Osteocyte (in vitro differentiated cells): ENCODE results near the gene BCL2. TPM values are rescaled to one million over a fixed set of nuclear protein-coding genes. Genes with fewer than 3 reads are reported as not detected.

Source experiments
- DNase-seq: peaks from one replicate; pipeline ENCODE4 v3.0.0; 2021; ENCODE audit warnings: mixed read lengths; ENCODE audit not compliant: unreplicated experiment; ENCODE audit errors: extremely low spot score
- H3K27ac Mint-ChIP-seq: one replicate; pipeline ENCODE4 v1.8.0; 2021; ENCODE audit warnings: mild to moderate bottlenecking, mixed read lengths; ENCODE audit not compliant: unreplicated experiment
- H3K27me3 Mint-ChIP-seq: one replicate; pipeline ENCODE4 v1.8.0; 2021; ENCODE audit warnings: mixed read lengths; ENCODE audit not compliant: unreplicated experiment
- H3K36me3 Mint-ChIP-seq: one replicate; pipeline ENCODE4 v1.8.0; 2021; ENCODE audit warnings: mixed read lengths; ENCODE audit not compliant: unreplicated experiment
- H3K4me1 Mint-ChIP-seq: one replicate; pipeline ENCODE4 v1.8.0; 2021; ENCODE audit warnings: mixed read lengths; ENCODE audit not compliant: unreplicated experiment
- H3K4me3 Mint-ChIP-seq: one replicate; pipeline ENCODE4 v1.8.0; 2021; ENCODE audit warnings: mild to moderate bottlenecking, moderate library complexity, mixed read lengths; ENCODE audit not compliant: unreplicated experiment
- H3K9me3 Mint-ChIP-seq: one replicate; pipeline ENCODE4 v1.8.0; 2021; ENCODE audit warnings: mixed read lengths; ENCODE audit not compliant: unreplicated experiment
- total RNA-seq: library from RNA; stranded (reverse); gene quantifications from 2 replicates; pipeline ENCODE4 v1.2.1, GENCODE V29; 2021
- TF ChIP-seq, protein P1 (sequence below): fragments of 200-600 bp; sonication (generic); IDR thresholded peaks from 2 replicates; pipeline ENCODE4 v1.5.0; 2021; ENCODE audit warnings: antibody characterized with exemption, mild to moderate bottlenecking, moderate library complexity

Gene BCL2
- total RNA-seq, 1 donor from 2014 or later = 3.2 TPM

DNA sequence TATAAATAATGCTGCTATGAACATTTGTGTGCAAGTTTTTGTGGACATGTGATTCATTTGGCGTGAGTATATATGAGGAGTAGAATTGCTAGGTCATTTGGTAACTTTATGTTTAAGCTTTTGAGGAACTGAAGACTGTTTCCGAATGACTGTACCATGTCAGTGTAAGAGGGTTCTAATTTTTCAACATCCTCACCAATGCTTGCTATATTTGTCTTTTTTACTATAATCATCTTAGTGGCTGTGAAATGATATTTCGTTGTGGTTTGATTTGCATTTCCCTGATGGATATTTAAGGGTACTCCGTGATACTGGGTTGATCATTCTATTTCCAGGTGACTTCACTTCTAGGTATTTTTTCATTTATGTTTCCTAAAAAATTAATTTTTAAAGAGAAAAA is 241.1 kb downstream of the BCL2 start:
- TF ChIP-seq, protein P1, sequence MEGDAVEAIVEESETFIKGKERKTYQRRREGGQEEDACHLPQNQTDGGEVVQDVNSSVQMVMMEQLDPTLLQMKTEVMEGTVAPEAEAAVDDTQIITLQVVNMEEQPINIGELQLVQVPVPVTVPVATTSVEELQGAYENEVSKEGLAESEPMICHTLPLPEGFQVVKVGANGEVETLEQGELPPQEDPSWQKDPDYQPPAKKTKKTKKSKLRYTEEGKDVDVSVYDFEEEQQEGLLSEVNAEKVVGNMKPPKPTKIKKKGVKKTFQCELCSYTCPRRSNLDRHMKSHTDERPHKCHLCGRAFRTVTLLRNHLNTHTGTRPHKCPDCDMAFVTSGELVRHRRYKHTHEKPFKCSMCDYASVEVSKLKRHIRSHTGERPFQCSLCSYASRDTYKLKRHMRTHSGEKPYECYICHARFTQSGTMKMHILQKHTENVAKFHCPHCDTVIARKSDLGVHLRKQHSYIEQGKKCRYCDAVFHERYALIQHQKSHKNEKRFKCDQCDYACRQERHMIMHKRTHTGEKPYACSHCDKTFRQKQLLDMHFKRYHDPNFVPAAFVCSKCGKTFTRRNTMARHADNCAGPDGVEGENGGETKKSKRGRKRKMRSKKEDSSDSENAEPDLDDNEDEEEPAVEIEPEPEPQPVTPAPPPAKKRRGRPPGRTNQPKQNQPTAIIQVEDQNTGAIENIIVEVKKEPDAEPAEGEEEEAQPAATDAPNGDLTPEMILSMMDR = no peak
- H3K27me3 Mint-ChIP-seq = peaks cover 24% of the 10 kb centered on the region
- H3K36me3 Mint-ChIP-seq = no peaks in the 10 kb centered on the region
- no peak for DNase-seq
- H3K4me3 Mint-ChIP-seq = no peak overlapping the region
- H3K27ac Mint-ChIP-seq = no peak overlapping the region
- peaks cover 7% of the 10 kb centered on the region for H3K9me3 Mint-ChIP-seq
- peaks cover 11% of the 10 kb centered on the region for H3K4me1 Mint-ChIP-seq

DNA sequence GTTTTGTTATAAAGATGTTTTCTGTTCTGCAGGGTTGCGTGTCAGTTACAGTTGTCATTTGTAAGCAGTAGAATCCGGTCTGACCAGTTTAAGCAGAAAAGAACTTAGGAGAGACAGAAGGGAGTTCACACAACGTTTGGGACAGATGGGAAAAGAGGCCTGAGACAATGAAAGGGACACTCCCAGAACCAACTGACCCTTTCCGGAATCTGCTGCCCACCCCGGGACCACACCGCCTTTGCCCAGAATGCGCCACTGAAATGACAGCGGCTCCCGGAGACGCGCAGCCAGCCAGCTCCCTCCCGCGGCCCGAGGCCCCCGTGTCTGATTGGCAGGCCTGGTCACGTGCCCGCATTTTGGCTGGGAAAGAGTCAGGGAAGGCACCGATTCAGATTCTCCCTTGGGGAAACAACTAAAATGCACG is 244.6 kb downstream of the BCL2 start:
- H3K4me3 Mint-ChIP-seq = peak overlapping the region; percentile 73
- peaks cover 6% of the 10 kb centered on the region for H3K9me3 Mint-ChIP-seq
- TF ChIP-seq, protein P1 = no peak
- peak overlapping the region; percentile 87 for H3K27ac Mint-ChIP-seq
- H3K36me3 Mint-ChIP-seq = no peaks in the 10 kb centered on the region
- peak; percentile 91 for DNase-seq
- peaks cover 29% of the 10 kb centered on the region for H3K27me3 Mint-ChIP-seq
- peaks cover 11% of the 10 kb centered on the region for H3K4me1 Mint-ChIP-seq

DNA sequence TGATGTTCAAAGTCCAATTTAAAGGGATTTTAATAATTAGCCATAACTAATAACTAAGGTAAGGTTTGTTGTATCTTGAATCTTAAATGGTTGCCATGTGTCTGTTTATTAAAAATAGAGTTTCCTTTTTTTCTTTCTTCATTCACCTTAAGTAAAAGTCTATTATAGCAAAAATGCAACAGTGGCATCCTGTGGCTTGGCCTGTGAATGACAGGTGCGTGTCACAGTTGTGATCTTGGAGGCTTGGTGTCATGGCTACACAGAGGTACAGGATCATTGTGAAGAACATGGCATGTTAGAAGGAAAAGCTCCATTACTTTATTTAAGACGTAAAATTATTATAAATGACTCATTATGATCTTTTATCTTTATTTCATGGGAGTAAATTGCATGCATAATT is 246.1 kb downstream of the BCL2 start:
- H3K27ac Mint-ChIP-seq = no peak overlapping the region
- no peaks in the 10 kb centered on the region for H3K9me3 Mint-ChIP-seq
- no peak for DNase-seq
- no peak overlapping the region for H3K4me3 Mint-ChIP-seq
- peaks cover 11% of the 10 kb centered on the region for H3K4me1 Mint-ChIP-seq
- TF ChIP-seq, protein P1 = no peak
- H3K36me3 Mint-ChIP-seq = no peaks in the 10 kb centered on the region
- peaks cover 32% of the 10 kb centered on the region for H3K27me3 Mint-ChIP-seq

Other genes starting within 250 kb of the BCL2 start
- gene KDSR, start 47.4 kb upstream of the BCL2 start, total RNA-seq = 87.7 and 90.5 TPM in 2 replicates
- 59.1 and 64.5 TPM in 2 replicates for gene VPS4B, start 102.7 kb upstream of the BCL2 start, total RNA-seq
- gene SERPINB5, start 157.2 kb upstream of the BCL2 start, total RNA-seq = not detected in 2 replicates
- not detected in 2 replicates for gene SERPINB12, start 222.6 kb upstream of the BCL2 start, total RNA-seq